SKM-1 treated with dmso at 0.1 percent for 144 hours (cell line): ENCODE results near the gene BBS1.
"Not testable (repeated sequence)": the region's sequence is repeated elsewhere in the genome, so short reads cannot be mapped to it uniquely, and the experiment has no call there.

Experiments
- DNase-seq: peaks from one replicate; lab custom pipeline; 2025; ENCODE audit not compliant: unreplicated experiment; lab: John Stamatoyannopoulos, UW

Gene BBS1

GRCh38 chr11:66510271-66510989, at the start of gene BBS1:
BBS1 (plus strand) TSS chr11:66510635; CDS start chr11:66510660, 25 bp downstream.
- DNase-seq = peak; percentile 39

GRCh38 chr11:66462010-66462409, 48.4 kb upstream of the BBS1 start:
- DNase-seq = no peak

GRCh38 chr11:66462911-66463310, 47.5 kb upstream of the BBS1 start:
- no peak for DNase-seq

- not testable (repeated sequence) for DNase-seq
These were observed 46.3 kb upstream of the BBS1 start for GRCh38 chr11:66464116-66464515.

GRCh38 chr11:66464916-66465315, 45.5 kb upstream of the BBS1 start:
- no peak for DNase-seq

GRCh38 chr11:66465373-66466224, 44.8 kb upstream of the BBS1 start:
- no peak for DNase-seq

GRCh38 chr11:66466225-66467033, 44.0 kb upstream of the BBS1 start, which contains the start of gene PELI3:
PELI3 (plus strand) TSS chr11:66466905; CDS start chr11:66468129, 1,224 bp downstream.
- DNase-seq = peak; percentile 77

GRCh38 chr11:66467034-66467659, 43.3 kb upstream of the BBS1 start:
- DNase-seq = no peak

- DNase-seq = peak; percentile 86
These were observed 42.7 kb upstream of the BBS1 start for GRCh38 chr11:66467756-66468155.

- DNase-seq = no peak
These were observed 41.7 kb upstream of the BBS1 start for GRCh38 chr11:66468691-66469090.

- no peak for DNase-seq
These were observed 41.0 kb upstream of the BBS1 start for GRCh38 chr11:66469441-66469840.

GRCh38 chr11:66470015-66470414, 40.4 kb upstream of the BBS1 start:
- DNase-seq = no peak

GRCh38 chr11:66471142-66471541, 39.3 kb upstream of the BBS1 start:
- DNase-seq = no peak

- no peak for DNase-seq
These were observed 38.4 kb upstream of the BBS1 start for GRCh38 chr11:66472054-66472453.

GRCh38 chr11:66473167-66473566, 37.3 kb upstream of the BBS1 start:
- no peak for DNase-seq

- DNase-seq = no peak
These were observed 36.6 kb upstream of the BBS1 start for GRCh38 chr11:66473608-66474515.

- DNase-seq = no peak
These were observed 34.9 kb upstream of the BBS1 start for GRCh38 chr11:66475349-66476172.

- no peak for DNase-seq
These were observed 34.1 kb upstream of the BBS1 start for GRCh38 chr11:66476173-66476840.
